ENCODE measurements around the gene SLC27A5.
"Not testable (repeated sequence)": the region's sequence is repeated elsewhere in the genome, so short reads cannot be mapped to it uniquely, and the experiment has no call there.

Gene SLC27A5

GRCh38 chr19:58466089-58466759, 45.6 kb downstream of the SLC27A5 start:
- no peak for DNase-seq

- DNase-seq = no peak
Observed at GRCh38 chr19:58460039-58460438, 51.8 kb downstream of the SLC27A5 start.

GRCh38 chr19:58456111-58456510, 55.7 kb downstream of the SLC27A5 start:
- no peak for DNase-seq

GRCh38 chr19:58455306-58455705, 56.5 kb downstream of the SLC27A5 start:
- no peak for DNase-seq

- no peak for DNase-seq
Observed at GRCh38 chr19:58453743-58454142, 58.0 kb downstream of the SLC27A5 start.

- peak; percentile 95 for DNase-seq
Observed at GRCh38 chr19:58451358-58452101, 60.3 kb downstream of the SLC27A5 start, which contains the start of gene ZNF324B. Gene ZNF324B, plus strand, starts transcription at chr19:58451622. Its CDS starts 2,080 bp downstream, at chr19:58453702.

GRCh38 chr19:58450856-58451357, 60.9 kb downstream of the SLC27A5 start:
- no peak for DNase-seq

GRCh38 chr19:58449980-58450379, 61.8 kb downstream of the SLC27A5 start:
- DNase-seq = not testable (repeated sequence)

- DNase-seq = not testable (repeated sequence)
Observed at GRCh38 chr19:58448860-58449259, 62.9 kb downstream of the SLC27A5 start.

All from activated CD4-positive, alpha-beta T cell treated with anti-CD3 and anti-CD28 coated beads, Interleukin-2, amount 50 U/mL, for 4 hours (primary cell).